Measurements from ENCODE around the gene RACK1. TPM values are rescaled to one million over a fixed set of nuclear protein-coding genes. Genes with fewer than 3 reads are reported as not detected.

The RACK1 gene
- total RNA-seq, 1 experiment from 2014 or later = 2,552 TPM

- no peak overlapping the region for H3K56ac ChIP-seq (ENCODE audit: insufficient read length, low read depth, low read length)
- H4K91ac ChIP-seq (ENCODE audit: insufficient read length, low read depth, low read length) = no peak overlapping the region
- H3K23me2 ChIP-seq (ENCODE audit: insufficient read length, low read depth, low read length, poor library complexity, severe bottlenecking) = peaks cover 8% of the 10 kb centered on the region
- no peak overlapping the region for H3K23ac ChIP-seq (ENCODE audit: insufficient read length, low read depth, low read length)
- H2BK120ac ChIP-seq (ENCODE audit: low read depth, low read length, poor library complexity, severe bottlenecking) = no peak overlapping the region
- H3K36me3 Mint-ChIP-seq (ENCODE audit: insufficient read depth in 1 of 3, low read depth in 3 of 3) = peaks cover 15 to 54% (median 45%) of the 10 kb centered on the region in 3 experiments; a peak in 6 of 7 replicates
- no peak overlapping the region for H2BK15ac ChIP-seq (ENCODE audit: low read depth, low read length)
- WGBS (ENCODE audit: extremely low coverage, insufficient read length, low lambda C conversion rate) = no CpG with 5 or more reads among the region's 1 CpG
- H3K9me3 Mint-ChIP-seq = no peaks in the 10 kb centered on the region
- H3K79me1 ChIP-seq (ENCODE audit: insufficient read depth, low read depth, low read length, poor library complexity, severe bottlenecking) = peaks cover 7% of the 10 kb centered on the region
- H3K18ac ChIP-seq (ENCODE audit: insufficient read length, low read depth, low read length) = no peak overlapping the region
- no peak overlapping the region for H3K27ac Mint-ChIP-seq
- no peak overlapping the region for H3K27ac ChIP-seq (ENCODE audit: insufficient read length, low read depth, low read length)
- H2BK20ac ChIP-seq (ENCODE audit: low read depth, low read length, poor library complexity, severe bottlenecking) = no peak overlapping the region
- H3K79me2 ChIP-seq (ENCODE audit: insufficient read depth, low read length) = peaks cover 26% of the 10 kb centered on the region
- no peak overlapping the region for H2BK5ac ChIP-seq (ENCODE audit: insufficient read length, low read length)
- no peak overlapping the region for H3K4me2 ChIP-seq (ENCODE audit: insufficient read depth, insufficient read length, low read length)
- no peak overlapping the region for H3T11ph ChIP-seq (ENCODE audit: low read length)
- H3K4me3 Mint-ChIP-seq = no peak overlapping the region
- no peak for DNase-seq
- no peak overlapping the region for H2BK12ac ChIP-seq (ENCODE audit: insufficient read length, low read depth, low read length)
- H3K4me1 Mint-ChIP-seq = peaks cover 28 to 29% of the 10 kb centered on the region in 2 experiments
- H2AK5ac ChIP-seq (ENCODE audit: insufficient read length, low read length) = no peak overlapping the region
- H3K4ac ChIP-seq (ENCODE audit: low read depth, low read length) = no peak overlapping the region
- H3K9me3 ChIP-seq (ENCODE audit: control insufficient read depth, low read depth, low read length) = no peaks in the 10 kb centered on the region
- no peak overlapping the region for H3K14ac ChIP-seq (ENCODE audit: insufficient read depth, low read length)
- H3K27me3 ChIP-seq (ENCODE audit: insufficient read depth, low read length) = no peaks in the 10 kb centered on the region
- H4K5ac ChIP-seq (ENCODE audit: insufficient read length, low read depth, low read length) = no peak overlapping the region
- TF ChIP-seq, protein P1, sequence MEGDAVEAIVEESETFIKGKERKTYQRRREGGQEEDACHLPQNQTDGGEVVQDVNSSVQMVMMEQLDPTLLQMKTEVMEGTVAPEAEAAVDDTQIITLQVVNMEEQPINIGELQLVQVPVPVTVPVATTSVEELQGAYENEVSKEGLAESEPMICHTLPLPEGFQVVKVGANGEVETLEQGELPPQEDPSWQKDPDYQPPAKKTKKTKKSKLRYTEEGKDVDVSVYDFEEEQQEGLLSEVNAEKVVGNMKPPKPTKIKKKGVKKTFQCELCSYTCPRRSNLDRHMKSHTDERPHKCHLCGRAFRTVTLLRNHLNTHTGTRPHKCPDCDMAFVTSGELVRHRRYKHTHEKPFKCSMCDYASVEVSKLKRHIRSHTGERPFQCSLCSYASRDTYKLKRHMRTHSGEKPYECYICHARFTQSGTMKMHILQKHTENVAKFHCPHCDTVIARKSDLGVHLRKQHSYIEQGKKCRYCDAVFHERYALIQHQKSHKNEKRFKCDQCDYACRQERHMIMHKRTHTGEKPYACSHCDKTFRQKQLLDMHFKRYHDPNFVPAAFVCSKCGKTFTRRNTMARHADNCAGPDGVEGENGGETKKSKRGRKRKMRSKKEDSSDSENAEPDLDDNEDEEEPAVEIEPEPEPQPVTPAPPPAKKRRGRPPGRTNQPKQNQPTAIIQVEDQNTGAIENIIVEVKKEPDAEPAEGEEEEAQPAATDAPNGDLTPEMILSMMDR (conservative IDR thresholded peaks at IDR 0.05) = no peak
- no peak overlapping the region for H2AFZ ChIP-seq (ENCODE audit: low read length)
- H4K20me1 ChIP-seq (ENCODE audit: control insufficient read depth, insufficient read depth, insufficient read length) = no peaks in the 10 kb centered on the region
- no peak overlapping the region for H3K9ac ChIP-seq (ENCODE audit: extremely low read depth, insufficient read length, low read length)
- H3K4me1 ChIP-seq (ENCODE audit: insufficient read depth, low read length) = no peaks in the 10 kb centered on the region; the same call in 1 of the 2 replicates
- H4K8ac ChIP-seq (replicated peaks; ENCODE audit: insufficient read length, low read depth, low read length) = no peak overlapping the region
- no peaks in the 10 kb centered on the region for H3K27me3 Mint-ChIP-seq (ENCODE audit: low read depth)
Measured at GRCh38 chr5:181255276-181255675, 11.6 kb upstream of the RACK1 start.

Data from H9 (cell line).